GM19463 (cell line): ENCODE measurements around the gene HAUS7.

Experiments used
- ATAC-seq: cut with Tn5 transposase; IDR thresholded peaks from one replicate; pipeline ENCODE4 v1.9.1; 2021; ENCODE audit warnings: mild to moderate bottlenecking, moderate library complexity; ENCODE audit not compliant: unreplicated experiment

The HAUS7 gene

GRCh38 chrX:153457136-153457825 lies 13.1 kb downstream of the HAUS7 start:
- ATAC-seq, result no peak

- ATAC-seq, result no peak
Observed at GRCh38 chrX:153456704-153457103, 13.7 kb downstream of the HAUS7 start.

GRCh38 chrX:153456161-153456560 lies 14.2 kb downstream of the HAUS7 start:
- ATAC-seq, result no peak

- ATAC-seq, result no peak
Observed at GRCh38 chrX:153455571-153455970, 14.8 kb downstream of the HAUS7 start.

GRCh38 chrX:153454901-153455550 lies 15.3 kb downstream of the HAUS7 start:
- ATAC-seq, result no peak

GRCh38 chrX:153450949-153451277 lies 19.5 kb downstream of the HAUS7 start:
- no peak for ATAC-seq

GRCh38 chrX:153450114-153450948 lies 20.0 kb downstream of the HAUS7 start:
- no peak for ATAC-seq

GRCh38 chrX:153449368-153450113 lies 20.8 kb downstream of the HAUS7 start:
- no peak for ATAC-seq

- no peak for ATAC-seq
Observed at GRCh38 chrX:153448556-153449367, 21.6 kb downstream of the HAUS7 start.

GRCh38 chrX:153447581-153447960 lies 22.8 kb downstream of the HAUS7 start:
- ATAC-seq, result no peak

GRCh38 chrX:153446950-153447580 lies 23.3 kb downstream of the HAUS7 start:
- no peak for ATAC-seq

GRCh38 chrX:153446636-153446936 lies 23.8 kb downstream of the HAUS7 start:
- ATAC-seq, result no peak

- ATAC-seq, result no peak
Observed at GRCh38 chrX:153445856-153446635, 24.3 kb downstream of the HAUS7 start, which contains the start of gene TREX2. Gene TREX2 (minus strand): TSS chrX:153446056. CDS start chrX:153445430, 626 bp downstream.

GRCh38 chrX:153445106-153445855 lies 25.1 kb downstream of the HAUS7 start:
- no peak for ATAC-seq

- ATAC-seq, result no peak
Observed at GRCh38 chrX:153444333-153445011, 25.9 kb downstream of the HAUS7 start.

- no peak for ATAC-seq
Observed at GRCh38 chrX:153443476-153444332, 26.7 kb downstream of the HAUS7 start.

- no peak for ATAC-seq
Observed at GRCh38 chrX:153442463-153442862, 27.9 kb downstream of the HAUS7 start.
